Fibroblast of pulmonary artery (primary cell): ENCODE data around the gene PTMA.

Experiments
- DNase-seq: peaks from one replicate; pipeline ENCODE4 v3.0.0-alpha.2; 2010; ENCODE audit warnings: low read depth
- H3K4me3 ChIP-seq: replicated peaks from 2 replicates; pipeline ENCODE4 v1.5.1; 2011; ENCODE audit warnings: low read depth, mild to moderate bottlenecking, control low read depth, low read length, moderate library complexity
- TF ChIP-seq, protein P1 (sequence below): IDR thresholded peaks from 2 replicates; pipeline ENCODE4 v1.5.1; 2011; ENCODE audit warnings: mild to moderate bottlenecking, control low read depth, low read length, inconsistent platforms; ENCODE audit errors: missing control alignments

PTMA gene

DNA sequence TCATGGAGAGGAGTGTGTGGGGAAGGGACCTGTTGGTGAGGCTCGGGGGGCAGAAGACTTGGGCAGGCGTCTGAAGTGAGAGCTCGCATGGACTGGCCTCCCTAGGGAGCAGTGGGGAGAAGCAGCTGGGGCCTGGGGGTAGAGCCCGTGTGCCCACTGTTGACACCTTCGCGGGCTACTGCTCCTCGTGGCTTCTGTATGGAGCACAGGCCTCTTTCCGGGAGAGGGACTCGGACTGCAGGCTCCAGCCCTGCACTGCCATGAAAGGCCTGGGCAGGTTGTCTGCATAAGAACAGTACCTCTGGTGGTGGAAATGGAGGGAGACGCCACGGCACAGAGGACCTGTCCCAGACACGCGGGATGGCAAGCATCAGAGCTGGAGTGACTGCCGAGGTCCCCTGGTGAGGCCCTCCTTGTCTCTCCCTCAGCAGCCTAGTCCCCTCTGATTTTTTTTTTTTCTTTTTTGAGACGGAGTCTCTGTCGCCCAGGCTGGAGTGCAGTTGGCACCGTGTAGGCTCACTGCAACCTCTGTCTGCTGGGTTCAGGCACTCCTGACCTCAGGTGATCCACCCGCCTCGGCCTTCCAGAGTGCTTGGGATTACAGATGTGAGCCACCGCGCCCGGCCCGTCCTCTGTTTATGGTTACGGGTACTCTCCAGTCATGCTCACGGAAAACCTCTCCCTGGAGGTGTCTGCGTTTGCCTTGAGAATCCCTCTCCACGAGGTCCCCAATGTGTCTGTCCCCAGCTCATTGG, 44.7 kb upstream of the PTMA start:
- no peak overlapping the region for H3K4me3 ChIP-seq
- DNase-seq = no peak
- TF ChIP-seq, protein P1, sequence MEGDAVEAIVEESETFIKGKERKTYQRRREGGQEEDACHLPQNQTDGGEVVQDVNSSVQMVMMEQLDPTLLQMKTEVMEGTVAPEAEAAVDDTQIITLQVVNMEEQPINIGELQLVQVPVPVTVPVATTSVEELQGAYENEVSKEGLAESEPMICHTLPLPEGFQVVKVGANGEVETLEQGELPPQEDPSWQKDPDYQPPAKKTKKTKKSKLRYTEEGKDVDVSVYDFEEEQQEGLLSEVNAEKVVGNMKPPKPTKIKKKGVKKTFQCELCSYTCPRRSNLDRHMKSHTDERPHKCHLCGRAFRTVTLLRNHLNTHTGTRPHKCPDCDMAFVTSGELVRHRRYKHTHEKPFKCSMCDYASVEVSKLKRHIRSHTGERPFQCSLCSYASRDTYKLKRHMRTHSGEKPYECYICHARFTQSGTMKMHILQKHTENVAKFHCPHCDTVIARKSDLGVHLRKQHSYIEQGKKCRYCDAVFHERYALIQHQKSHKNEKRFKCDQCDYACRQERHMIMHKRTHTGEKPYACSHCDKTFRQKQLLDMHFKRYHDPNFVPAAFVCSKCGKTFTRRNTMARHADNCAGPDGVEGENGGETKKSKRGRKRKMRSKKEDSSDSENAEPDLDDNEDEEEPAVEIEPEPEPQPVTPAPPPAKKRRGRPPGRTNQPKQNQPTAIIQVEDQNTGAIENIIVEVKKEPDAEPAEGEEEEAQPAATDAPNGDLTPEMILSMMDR = no peak

DNA sequence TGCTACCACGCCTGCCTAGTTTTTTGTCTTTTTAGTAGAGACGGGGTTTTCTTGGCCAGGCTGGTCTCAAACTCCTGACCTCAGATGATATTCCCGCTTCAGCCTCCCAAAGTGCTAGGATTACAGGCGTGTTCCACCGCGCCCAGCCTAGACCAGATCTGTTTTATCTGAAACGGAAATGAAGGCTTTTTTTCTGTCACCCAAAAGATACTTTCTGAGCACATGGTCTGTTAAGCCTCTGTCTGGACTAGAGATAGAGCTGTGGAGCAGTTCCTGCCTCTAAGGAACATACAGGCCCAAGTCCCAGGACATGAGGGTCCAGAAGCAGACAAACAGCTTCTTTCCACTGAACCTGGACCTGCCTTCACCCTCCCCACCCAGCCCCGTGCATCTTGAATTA, 43.6 kb upstream of the PTMA start:
- TF ChIP-seq, protein P1 = no peak
- no peak overlapping the region for H3K4me3 ChIP-seq
- no peak for DNase-seq

DNA sequence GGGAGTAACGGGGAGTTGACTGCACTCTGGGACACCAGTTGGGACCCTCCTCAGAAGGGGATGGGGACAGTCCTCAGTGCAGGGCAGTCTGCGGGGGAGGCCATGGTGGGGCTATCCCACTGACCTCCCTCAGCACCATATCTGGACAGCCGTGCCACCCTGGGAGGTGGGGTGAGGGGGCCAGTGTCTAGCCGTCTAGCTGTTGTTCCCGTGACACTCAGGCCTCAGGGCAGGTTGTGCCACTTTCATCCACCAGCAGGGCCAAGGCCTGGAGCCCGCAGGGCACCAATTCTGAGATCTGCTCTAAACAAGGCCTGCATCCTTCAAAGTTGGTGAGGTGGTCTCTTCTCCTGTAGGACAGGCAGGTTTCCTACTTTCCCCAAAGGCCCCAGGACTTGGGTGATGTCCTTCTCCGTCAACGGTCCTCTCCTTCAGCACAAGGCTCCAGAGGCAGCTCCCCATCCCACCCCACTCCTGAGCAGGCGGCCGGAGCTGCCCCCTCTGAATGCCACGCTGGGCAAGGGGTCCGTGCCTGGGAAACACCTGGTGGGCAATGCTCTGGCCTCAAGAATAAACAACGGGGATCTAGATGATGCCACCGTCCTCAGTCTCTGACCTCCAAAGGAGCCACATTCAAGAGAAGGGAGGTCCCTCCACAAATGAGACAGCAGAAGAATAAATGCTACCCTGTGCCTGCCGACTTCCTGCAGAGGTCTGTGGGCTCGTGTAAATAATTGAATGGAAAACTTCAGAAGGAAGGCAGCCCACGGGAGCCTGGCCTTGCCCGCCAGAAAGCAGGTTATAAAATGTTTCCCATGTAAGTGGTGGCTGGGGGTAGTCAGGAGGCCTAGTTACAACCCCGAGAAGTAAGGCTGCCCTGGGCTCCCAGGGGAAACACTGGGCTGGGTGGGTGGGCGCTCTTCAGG, 42.8 kb upstream of the PTMA start:
- TF ChIP-seq, protein P1 = no peak
- no peak for DNase-seq
- peak overlapping the region; percentile 55 for H3K4me3 ChIP-seq

DNA sequence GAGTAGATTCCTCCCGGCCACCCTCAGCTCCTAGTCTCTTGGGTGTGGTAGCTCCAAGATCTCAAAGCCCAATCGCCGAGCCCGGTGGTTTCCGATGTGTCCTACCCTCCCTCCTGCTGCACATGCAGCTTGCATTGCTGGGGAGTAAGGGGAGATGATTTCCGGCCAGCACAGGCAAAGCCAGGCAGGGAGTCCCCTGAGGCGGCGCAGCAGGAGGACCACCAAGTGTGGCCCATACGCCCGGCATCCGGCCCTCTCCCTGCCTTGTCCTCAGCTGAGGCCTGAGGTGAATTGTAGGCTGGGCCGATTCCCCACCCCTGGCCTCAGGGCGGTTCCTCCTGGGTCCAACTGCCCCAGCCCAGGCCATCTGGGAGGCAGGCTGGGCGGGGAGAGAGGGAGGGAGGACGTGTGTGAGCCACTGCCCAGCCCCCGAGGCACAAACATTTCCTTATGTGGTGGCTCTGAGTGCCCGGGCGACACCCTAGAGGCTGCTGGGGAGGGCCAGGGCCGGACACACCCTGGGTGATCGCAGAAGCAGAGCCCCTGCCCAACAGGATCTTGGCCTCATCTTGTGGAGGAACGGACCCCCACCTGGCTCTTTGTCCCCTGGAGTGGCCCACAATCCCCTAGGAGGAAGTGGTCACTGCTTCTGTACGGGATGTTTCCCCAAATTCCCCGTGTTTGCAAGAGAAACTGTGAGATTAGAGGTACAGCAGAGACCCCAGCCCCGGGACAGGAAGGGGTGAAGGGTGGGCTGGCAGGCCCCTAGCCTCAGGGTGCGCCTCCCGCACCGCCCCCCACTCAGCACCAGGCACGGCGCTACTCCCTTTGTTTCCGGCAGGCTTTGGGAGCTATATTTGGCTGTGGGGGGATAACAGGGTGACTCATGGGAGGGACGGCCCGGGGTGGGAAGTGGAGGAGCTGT, 41.9 kb upstream of the PTMA start:
- H3K4me3 ChIP-seq = peak overlapping the region; percentile 55
- TF ChIP-seq, protein P1 = no peak
- DNase-seq = peak; percentile 94

DNA sequence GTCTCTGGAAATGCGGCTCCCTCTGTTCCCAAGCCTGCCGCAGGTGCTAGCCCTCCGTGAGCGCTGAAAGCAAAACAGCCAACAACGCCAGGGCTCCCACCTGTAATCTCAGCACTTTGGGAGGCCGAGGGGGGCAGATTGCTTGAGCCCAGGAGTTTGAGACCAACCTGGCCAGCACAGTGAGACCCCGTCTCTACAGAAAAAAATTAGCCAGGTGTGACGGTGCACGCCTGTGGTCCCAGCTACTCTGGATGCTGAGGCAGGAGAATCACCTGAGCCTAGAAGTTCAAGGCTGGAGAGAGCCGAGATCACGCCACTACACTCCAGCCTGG, 41.3 kb upstream of the PTMA start:
- TF ChIP-seq, protein P1 = no peak
- no peak for DNase-seq
- H3K4me3 ChIP-seq = peak overlapping the region; percentile 55

DNA sequence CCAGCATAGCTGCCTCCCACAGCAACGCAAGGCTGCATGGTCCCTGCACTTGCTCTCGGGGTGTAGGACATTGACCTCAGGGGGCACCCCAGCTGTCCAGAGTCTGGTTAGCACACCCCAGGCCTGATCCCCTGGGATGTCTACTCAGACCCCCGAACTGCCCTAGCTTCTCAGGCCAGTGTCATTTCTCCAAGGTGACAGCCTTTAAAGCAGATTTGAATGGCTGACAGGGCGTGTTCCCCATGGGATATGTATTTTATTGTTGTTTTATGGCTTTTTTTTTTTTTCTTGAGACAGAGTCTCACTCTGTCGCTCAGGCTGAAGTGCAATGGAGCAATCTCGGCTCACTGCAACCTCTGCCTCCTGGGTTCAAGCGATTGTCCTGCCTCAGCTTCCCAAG, 40.8 kb upstream of the PTMA start:
- DNase-seq = no peak
- TF ChIP-seq, protein P1 = no peak
- H3K4me3 ChIP-seq = no peak overlapping the region
